Measurements from ENCODE around the gene THOC7. TPM values are rescaled to one million over a fixed set of nuclear protein-coding genes. Genes with fewer than 3 reads are reported as not detected.

THOC7 gene
- total RNA-seq, 6 donors from 2014 or later = 16.2 to 77.7 (median 40.6) TPM

DNA sequence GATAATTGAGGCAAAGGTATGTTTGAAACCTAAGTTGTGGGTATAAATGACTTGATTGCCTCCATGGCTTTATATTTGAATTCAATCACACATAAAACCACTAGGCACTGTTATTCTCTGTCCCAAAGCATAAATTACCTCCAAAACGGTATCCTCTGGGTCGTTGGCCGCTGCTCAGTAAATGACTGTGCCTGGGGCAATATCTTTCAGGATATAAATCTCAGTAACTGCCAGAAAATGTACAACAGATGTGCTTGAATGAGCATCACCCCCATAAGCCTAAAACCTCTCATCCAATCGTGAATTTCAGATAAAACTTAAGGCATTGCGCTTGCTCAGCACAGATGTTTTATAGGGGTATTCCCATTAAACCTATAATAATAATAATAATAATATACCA, 63.5 kb downstream of the THOC7 start:
- DNase-seq (no peak), ATAC-seq (ENCODE audit: low FRiP score in 2 of 2) (no peak)
- Histone ChIP-seq H3K27ac (no peak overlapping the region), H3K36me3 (no peaks in the 10 kb centered on the region), H3K4me1 (no peaks in the 10 kb centered on the region), H3K9me3 (no peaks in the 10 kb centered on the region), H3K27me3 (no peaks in the 10 kb centered on the region), H3K4me3 (no peak overlapping the region)
- TF ChIP-seq, protein P1, sequence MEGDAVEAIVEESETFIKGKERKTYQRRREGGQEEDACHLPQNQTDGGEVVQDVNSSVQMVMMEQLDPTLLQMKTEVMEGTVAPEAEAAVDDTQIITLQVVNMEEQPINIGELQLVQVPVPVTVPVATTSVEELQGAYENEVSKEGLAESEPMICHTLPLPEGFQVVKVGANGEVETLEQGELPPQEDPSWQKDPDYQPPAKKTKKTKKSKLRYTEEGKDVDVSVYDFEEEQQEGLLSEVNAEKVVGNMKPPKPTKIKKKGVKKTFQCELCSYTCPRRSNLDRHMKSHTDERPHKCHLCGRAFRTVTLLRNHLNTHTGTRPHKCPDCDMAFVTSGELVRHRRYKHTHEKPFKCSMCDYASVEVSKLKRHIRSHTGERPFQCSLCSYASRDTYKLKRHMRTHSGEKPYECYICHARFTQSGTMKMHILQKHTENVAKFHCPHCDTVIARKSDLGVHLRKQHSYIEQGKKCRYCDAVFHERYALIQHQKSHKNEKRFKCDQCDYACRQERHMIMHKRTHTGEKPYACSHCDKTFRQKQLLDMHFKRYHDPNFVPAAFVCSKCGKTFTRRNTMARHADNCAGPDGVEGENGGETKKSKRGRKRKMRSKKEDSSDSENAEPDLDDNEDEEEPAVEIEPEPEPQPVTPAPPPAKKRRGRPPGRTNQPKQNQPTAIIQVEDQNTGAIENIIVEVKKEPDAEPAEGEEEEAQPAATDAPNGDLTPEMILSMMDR (IDR thresholded peaks at IDR 0.05) = no peak
- TF ChIP-seq POLR2AphosphoS5 (IDR thresholded peaks at IDR 0.05) (no peak), EP300 (IDR thresholded peaks at IDR 0.05) (no peak), POLR2A (IDR thresholded peaks at IDR 0.05) (no peak)
- WGBS, 2 donors = 85 to 86% methylated on average over 5 of the region's 5 CpGs

DNA sequence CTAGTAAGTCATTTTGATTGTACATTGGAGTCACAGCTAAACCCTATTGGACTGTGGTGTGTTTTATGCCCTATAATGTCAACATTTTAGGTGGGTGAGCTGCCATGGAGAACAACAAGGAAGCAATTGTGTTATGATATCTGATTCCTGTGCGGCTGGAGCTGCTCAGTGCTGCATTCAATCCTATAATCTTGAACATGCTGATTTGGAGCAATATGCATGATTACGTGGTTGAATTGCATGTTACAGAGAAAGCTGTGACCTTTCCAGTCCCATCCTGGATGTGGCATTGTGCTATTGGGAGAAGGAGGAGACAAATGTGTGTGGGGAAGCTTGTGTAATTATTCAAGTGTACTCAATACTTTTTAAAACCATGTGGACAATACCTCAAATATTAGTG, 64.7 kb downstream of the THOC7 start:
- WGBS, 2 donors = 89 to 91% methylated on average over 2 of the region's 2 CpGs
- Histone ChIP-seq H3K4me1 (no peaks in the 10 kb centered on the region), H3K36me3 (no peaks in the 10 kb centered on the region), H3K27me3 (no peaks in the 10 kb centered on the region), H3K9me3 (no peaks in the 10 kb centered on the region), H3K4me3 (no peak overlapping the region), H3K27ac (no peak overlapping the region)
- TF ChIP-seq, protein P1 (IDR thresholded peaks at IDR 0.05) = no peak
- TF ChIP-seq EP300 (IDR thresholded peaks at IDR 0.05) = no peak
- no peak for TF ChIP-seq POLR2AphosphoS5 (IDR thresholded peaks at IDR 0.05)
- no peak for TF ChIP-seq POLR2A (IDR thresholded peaks at IDR 0.05)
- DNase-seq = no peak
- no peak for ATAC-seq (ENCODE audit: low FRiP score in 2 of 2)

DNA sequence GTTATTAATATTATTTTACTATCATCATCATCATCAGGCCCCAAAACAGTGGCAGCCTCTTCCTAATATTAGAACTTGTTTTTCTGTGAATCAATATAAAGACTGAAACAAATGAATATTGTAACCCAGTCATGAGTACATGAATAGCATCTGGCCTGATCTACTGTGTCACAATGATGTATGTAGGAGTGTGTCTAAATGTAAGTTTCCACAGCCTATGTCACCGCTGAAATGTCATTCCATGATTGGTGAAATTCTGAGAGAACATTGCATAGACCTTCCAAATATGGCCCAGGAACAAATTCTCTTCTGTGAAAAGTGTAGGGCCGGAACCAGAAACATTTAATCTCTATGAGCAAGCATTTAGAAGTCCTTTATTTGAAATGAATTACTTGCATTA, 65.1 kb downstream of the THOC7 start:
- H3K4me3 ChIP-seq = no peak overlapping the region
- WGBS, 2 donors = 97 to 98% methylated on average over 2 of the region's 2 CpGs
- no peak for DNase-seq
- H3K36me3 ChIP-seq = no peaks in the 10 kb centered on the region
- H3K9me3 ChIP-seq = no peaks in the 10 kb centered on the region
- no peak for TF ChIP-seq EP300 (IDR thresholded peaks at IDR 0.05)
- TF ChIP-seq POLR2AphosphoS5 (IDR thresholded peaks at IDR 0.05) = no peak
- TF ChIP-seq, protein P1 (IDR thresholded peaks at IDR 0.05) = no peak
- no peak for TF ChIP-seq POLR2A (IDR thresholded peaks at IDR 0.05)
- no peaks in the 10 kb centered on the region for H3K4me1 ChIP-seq
- H3K27me3 ChIP-seq = no peaks in the 10 kb centered on the region
- H3K27ac ChIP-seq = no peak overlapping the region
- ATAC-seq (ENCODE audit: low FRiP score in 2 of 2) = no peak

DNA sequence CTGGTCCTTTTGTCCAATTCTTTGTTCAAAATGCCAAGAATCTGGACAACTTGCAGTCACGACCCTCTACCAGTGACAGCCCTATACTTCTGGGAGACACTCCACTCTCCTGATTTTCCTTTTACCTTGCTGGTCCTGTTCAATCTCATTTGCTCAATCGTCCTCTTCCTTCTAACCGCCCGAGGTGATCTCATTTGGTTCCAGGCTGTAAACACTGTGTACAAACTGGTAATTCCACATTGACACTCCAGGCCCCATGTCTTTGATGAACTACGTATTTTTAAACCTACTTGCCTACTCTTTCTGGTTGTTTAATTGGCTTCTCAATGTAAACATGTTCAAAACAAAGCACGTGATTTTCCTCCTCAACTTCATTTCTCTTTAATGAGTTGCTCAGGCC, 68.2 kb downstream of the THOC7 start:
- no peak for ATAC-seq (ENCODE audit: low FRiP score in 2 of 2)

DNA sequence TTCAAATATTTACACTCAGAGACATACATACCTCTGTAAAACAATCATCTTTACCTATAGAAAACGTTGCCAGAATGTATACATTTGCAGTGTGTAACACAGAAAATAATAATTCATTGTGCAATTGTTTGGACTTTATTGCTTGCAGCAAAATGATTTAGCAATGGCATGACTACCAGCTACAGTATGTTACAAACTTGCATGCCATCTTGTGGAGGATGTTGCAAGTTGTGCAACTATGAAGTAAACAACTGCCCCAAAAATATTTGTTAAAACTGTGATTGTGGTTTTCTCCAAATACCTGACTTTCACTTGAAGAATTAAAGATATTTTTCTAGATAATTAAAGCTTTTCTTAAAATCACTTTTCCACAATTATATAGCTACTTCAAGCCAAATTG, 71.6 kb downstream of the THOC7 start:
- ATAC-seq (ENCODE audit: low FRiP score in 2 of 2) (peak in 1 of 2 donors; percentile 51), DNase-seq (no peak)
- Histone ChIP-seq H3K27ac (no peak overlapping the region), H3K4me3 (no peak overlapping the region), H3K36me3 (no peaks in the 10 kb centered on the region), H3K4me1 (no peaks in the 10 kb centered on the region), H3K27me3 (no peaks in the 10 kb centered on the region), H3K9me3 (no peaks in the 10 kb centered on the region)
- TF ChIP-seq POLR2A (IDR thresholded peaks at IDR 0.05) (no peak), EP300 (IDR thresholded peaks at IDR 0.05) (no peak), POLR2AphosphoS5 (IDR thresholded peaks at IDR 0.05) (no peak)
- TF ChIP-seq, protein P1 (IDR thresholded peaks at IDR 0.05) = peak in 2 of 6 experiments; percentile 12 to 23
- WGBS, 2 donors = 4 to 14% methylated on average over 1 of the region's 1 CpG

More for the DNA sequence above, 68.2 kb downstream of the THOC7 start:
- Histone ChIP-seq H3K9me3 (no peaks in the 10 kb centered on the region), H3K4me1 (no peaks in the 10 kb centered on the region), H3K27ac (no peak overlapping the region), H3K27me3 (no peaks in the 10 kb centered on the region), H3K36me3 (no peaks in the 10 kb centered on the region), H3K4me3 (no peak overlapping the region)
- no peak for DNase-seq
- WGBS, 2 donors = 71 to 78% methylated on average over 6 of the region's 6 CpGs
- no peak for TF ChIP-seq POLR2AphosphoS5 (IDR thresholded peaks at IDR 0.05)
- no peak for TF ChIP-seq EP300 (IDR thresholded peaks at IDR 0.05)
- TF ChIP-seq, protein P1 (IDR thresholded peaks at IDR 0.05) = no peak
- no peak for TF ChIP-seq POLR2A (IDR thresholded peaks at IDR 0.05)

All from upper lobe of left lung (tissue), 6 donors.